IPS DF 4.7 (cell line): Measurements from ENCODE around the gene CTSD.
"Not testable (repeated sequence)": the region's sequence is repeated elsewhere in the genome, so short reads cannot be mapped to it uniquely, and the experiment has no call there.

ENCODE experiments used
- DNase-seq: peaks from one replicate; pipeline ENCODE4 v3.0.0-alpha.2; 2013; ENCODE audit warnings: low spot score; ENCODE audit errors: extremely low read depth

CTSD gene

GRCh38 chr11:1763796-1764661, at the start of gene CTSD:
CTSD (minus strand) TSS chr11:1763927; CDS start chr11:1763859, 68 bp downstream.
- DNase-seq, result no peak

- DNase-seq, result not testable (repeated sequence)
Observed at GRCh38 chr11:1813356-1813755, 49.6 kb upstream of the CTSD start.

DNA sequence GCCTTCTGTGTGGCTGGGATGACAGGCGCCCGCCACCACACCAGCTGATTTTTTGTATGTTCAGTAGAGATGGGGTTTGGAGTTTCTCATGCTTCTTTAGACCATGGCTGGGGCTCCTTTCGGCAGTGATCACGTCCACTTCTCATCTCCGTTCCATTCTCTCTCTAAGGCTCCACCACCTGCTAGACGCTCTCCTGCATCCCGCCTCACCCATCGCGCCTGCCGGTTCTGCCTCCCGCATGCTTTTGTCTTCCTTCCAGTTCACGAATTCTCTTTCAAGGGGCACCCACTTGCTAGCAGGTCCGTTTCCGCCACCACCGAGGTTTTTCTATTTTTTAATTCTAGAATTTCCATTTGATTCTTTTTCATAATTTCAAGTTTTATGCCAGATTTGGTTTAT, 49.1 kb upstream of the CTSD start:
- no peak for DNase-seq

GRCh38 chr11:1812274-1812673, 48.5 kb upstream of the CTSD start:
- no peak for DNase-seq

- no peak for DNase-seq
Observed at GRCh38 chr11:1810761-1811160, 47.0 kb upstream of the CTSD start.

DNA sequence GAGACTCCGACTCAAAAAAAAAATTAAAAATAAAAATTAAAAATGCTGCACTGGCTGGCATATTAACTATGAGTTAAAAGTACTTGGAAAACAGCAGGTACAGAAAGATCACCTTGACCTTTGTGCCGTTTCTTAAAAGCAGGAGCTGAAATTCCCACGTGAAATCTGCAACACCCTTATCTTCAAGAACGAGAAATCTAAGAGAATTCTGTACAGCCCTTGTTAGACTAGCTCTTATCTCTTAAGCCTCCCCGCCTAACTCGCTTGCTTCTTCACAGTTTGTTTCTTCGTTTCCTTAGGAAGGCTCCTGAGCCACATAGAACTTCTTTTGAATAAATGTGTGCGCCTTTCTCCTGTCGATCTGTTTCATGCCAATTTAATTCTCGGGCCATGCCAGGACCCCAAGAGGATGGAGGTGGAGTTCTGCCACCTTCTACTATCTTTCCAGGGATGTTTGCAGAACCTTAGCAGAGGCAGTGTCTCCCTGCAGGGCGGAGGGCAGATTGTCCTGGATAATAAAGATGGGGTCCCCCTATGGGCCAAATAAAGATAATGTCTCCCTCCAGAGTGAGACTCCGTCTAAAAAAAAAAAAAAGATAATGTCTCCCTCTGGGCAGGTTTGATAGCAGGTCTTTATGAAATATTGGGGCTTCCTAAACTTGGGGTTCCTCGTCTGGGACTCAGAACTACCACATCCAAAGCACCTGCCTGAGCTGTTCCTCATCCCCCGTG, 43.7 kb upstream of the CTSD start:
- no peak for DNase-seq

GRCh38 chr11:1805525-1805924, 41.8 kb upstream of the CTSD start:
- no peak for DNase-seq

DNA sequence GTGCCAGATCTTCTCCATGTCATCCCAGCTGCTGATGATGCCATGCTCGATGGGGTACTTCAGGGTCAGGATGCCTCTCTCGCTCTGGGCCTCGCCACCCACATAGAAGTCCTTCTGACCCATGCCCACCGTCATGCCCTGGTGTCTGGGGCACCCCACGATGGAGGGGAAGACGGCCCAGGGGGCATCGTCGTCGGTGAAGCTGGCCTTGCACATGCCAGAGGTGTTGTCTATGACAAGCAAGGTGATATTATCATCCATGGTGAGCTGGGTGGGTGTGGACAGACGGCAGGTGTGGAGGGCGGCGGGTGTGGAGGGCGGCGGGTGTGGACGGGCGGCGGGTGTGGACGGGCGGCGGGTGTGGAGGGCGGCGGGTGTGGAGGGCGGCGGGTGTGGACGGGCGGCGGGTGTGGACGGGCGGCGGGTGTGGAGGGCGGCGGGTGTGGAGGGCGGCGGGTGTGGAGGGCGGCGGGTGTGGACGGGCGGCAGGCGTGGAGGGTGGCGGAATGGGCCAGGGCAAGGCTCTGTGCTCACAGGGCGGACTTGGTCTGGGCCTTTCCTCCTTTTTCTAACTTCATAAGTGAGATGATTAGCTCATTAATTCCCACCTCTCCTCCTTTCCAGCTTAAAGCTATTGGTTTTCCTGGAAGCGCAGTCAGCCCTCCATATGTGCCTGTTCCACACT, 40.2 kb upstream of the CTSD start:
- not testable (repeated sequence) for DNase-seq

DNA sequence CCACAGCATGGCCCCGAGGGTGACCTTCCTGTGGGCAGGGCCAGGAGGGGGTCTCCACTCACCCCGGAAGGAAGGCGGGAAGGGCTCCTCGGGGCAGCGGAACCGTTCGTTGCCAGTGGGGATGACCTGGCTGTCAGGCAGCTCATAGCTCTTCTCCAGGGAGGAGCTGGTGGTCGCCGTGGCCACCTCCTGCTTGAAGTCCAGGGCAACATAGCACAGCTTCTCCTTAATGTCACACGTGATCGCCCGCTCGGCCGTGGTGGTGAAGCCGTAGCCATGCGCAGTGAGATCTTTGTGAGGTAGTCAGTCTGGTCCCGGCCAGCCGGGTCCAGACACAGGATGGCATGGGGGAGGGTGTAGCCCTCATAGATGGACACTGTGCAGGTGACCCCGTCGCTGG, 39.5 kb upstream of the CTSD start:
- DNase-seq, result no peak

- no peak for DNase-seq
Observed at GRCh38 chr11:1797391-1798125, 33.8 kb upstream of the CTSD start.

GRCh38 chr11:1796413-1797011, 32.8 kb upstream of the CTSD start:
- DNase-seq, result no peak

DNA sequence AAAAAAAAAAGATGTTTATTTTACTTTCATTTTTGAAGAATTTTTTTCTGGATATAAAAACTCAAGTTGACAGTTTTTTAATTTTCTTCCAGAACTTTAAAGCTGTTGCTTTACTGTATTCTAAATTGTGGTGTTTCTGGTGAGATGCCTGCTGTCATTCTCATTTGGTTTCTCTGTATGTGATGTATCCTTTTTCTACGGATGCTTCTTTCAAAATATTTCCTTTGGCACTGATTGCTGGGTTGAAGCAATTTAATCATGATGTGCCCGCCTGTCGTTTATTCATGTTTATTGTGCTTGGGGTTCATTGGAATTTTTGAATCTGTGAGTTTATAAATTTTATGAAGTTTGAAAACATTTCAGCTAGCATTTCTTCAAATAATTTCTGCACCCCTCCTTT, 29.4 kb upstream of the CTSD start:
- no peak for DNase-seq

- DNase-seq, result no peak
Observed at GRCh38 chr11:1792461-1792860, 28.7 kb upstream of the CTSD start.

DNA sequence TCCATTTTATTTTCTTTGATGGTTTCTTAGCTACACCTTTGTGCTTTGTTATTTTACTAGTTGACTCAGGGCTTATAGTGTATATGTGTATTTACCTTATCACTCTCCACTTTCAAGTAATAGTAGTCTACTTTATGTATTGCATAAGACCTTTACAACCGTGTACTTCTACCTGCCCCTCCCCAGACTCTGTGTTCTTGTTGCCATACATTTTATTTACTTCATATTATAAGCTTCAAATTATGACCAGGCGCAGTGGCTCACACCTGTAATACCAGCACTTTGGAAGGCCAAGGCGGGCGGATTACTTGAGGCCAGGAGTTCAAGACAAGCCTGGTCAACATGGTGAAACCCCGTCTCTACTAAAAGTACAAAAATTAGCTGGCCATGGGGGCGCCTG, 28.2 kb upstream of the CTSD start:
- DNase-seq, result no peak

GRCh38 chr11:1786466-1786865, 22.7 kb upstream of the CTSD start:
- no peak for DNase-seq

DNA sequence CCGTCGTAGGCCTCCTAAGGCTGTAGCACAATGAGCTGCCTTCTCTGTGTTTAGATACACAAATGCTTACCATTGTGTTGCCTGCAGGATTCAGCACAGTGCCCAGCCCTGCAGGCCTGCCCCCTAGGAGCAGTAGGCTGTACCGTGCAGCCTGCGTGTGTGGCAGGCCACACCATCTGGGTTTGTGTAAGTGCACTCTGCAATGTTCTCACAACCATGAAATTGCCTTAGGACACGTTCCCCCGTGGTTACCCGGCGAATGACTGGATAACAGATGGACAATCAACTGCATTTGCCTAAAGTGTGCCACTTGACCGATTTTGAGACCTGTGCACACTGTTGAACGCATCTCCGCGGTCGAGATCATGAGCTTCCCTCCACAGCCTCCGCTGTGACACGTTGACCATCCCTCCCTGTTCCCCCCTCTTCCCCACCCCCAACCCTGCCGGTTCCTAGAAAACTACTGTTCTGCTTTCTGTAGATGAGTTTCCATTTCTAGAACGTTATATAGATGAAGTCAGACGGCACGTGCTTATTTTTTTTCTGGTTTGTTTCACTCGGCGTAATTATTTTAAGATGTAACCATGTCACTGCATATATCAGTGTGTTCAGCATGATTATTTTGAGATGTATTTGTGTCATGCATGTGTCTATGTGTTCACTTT, 22.2 kb upstream of the CTSD start:
- DNase-seq, result no peak

DNA sequence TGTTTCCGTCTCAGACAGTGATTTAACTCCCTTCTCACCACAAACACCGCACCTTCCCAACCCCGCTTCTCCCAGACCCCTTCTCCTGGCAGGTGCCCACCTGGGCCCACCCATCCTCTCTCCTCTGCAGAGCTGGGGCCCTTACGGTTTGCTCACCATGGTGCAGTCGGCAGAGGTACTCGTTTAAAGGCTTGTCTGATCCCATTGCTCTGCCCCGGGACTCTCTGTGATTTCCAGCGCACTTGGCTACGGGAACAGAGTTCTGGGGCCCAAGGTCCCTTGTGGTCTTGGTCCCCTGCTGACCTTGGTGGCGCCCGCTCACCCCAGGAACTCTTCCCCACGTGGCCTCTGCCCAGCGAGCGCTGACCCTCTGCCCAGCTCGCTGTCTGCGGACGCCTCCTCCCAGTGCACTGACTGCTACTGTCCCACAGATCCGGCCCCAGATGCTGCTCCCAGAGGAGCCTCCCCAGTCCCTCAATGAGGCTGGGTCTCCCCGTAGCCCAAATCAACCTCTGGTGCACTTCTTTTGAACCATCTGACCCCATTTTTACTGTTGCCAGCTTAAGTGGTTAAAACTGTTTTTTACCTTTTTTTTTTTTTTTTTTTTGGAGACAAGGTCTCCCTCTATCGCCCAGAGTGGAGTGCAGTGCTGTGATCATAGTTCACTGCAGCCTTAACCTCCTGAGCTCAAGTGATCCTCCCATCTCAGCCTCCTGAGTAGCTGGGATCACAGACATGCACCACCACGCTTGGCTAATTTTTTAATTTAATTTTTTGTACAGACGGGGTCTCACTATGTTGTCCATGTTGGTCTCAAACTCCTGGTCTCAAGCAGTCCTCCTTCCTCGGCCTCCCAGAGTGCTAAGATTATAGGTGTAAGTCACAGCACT, 21.3 kb upstream of the CTSD start:
- DNase-seq, result no peak

DNA sequence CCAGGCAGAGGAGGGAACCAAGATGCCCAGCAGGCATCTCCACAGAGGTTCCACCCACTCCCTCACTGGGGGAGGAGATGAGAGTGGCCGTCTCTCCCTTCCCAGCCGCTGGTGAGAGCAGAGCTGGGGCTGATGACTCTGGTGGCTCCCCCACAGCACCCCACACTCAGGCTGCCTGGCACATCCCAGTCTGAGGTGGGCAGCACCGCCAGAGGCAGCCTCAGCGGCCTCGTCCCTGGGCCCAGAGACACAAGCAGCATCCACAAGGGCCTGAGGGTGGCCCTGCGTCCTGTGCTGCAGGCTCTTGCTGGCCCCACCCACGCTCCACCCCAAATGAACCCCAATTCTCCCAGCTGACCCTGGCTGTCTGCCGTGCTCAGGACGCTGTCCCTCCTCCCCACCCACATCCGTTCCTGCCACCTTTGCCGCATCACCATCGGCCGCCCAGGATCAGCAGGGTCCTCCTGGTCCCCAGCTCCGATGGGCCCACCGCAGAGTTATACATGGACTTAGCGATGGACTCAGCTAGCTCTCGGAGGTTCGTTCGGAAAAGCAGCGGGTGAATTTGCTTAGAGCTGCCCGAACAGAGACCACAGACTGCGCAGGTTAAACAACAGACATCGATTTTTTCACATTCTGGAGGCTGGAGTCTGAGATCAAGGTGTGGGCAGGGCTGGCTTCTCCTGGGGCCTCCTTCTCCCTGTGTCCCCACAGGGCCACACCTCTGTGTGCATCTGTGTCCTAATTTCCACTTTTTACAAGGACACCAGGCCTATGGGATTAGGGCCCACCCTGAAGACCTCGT, 20.2 kb upstream of the CTSD start:
- DNase-seq, result no peak
